ENCODE data around the gene ARID5A. TPM values are rescaled to one million over a fixed set of nuclear protein-coding genes. Genes with fewer than 3 reads are reported as not detected.

ARID5A gene
- total and polyA plus RNA-seq, 2 experiments from 2014 or later = 5.5 to 7.7 TPM

GRCh38 chr2:96523659-96524481 is 12.7 kb upstream of the ARID5A start:
- no peak for DNase-seq (ENCODE audit: low spot score)
- Histone ChIP-seq H2AFZ (0 out of 2 replicates have a peak overlapping the region, but pooled peaks have one; percentile 56), H3K27me3 (ENCODE audit: insufficient read depth) (peaks cover 19% of the 10 kb centered on the region), H3K27ac (ENCODE audit: low read depth) (no peak overlapping the region), H3K4me2 (no peak overlapping the region), H3K9me2 (ENCODE audit: insufficient read depth) (no peaks in the 10 kb centered on the region), H3K4me3 (no peak overlapping the region), H4K20me1 (replicated peaks; ENCODE audit: insufficient read depth) (no peaks in the 10 kb centered on the region), H3K4me1 (ENCODE audit: insufficient read depth) (peaks cover 12% of the 10 kb centered on the region), H3F3A (replicated peaks; ENCODE audit: low read depth) (no peaks in the 10 kb centered on the region), H3K36me3 (ENCODE audit: insufficient read depth) (no peaks in the 10 kb centered on the region), H3K79me2 (replicated peaks; ENCODE audit: insufficient read depth) (no peaks in the 10 kb centered on the region)
- H3K27ac Mint-ChIP-seq = no peak overlapping the region
- H3K27me3 Mint-ChIP-seq (ENCODE audit: insufficient read depth, low read depth, poor library complexity) = peaks cover 23% of the 10 kb centered on the region
- no peak overlapping the region for H3K4me3 Mint-ChIP-seq
- peaks cover 16% of the 10 kb centered on the region for H3K4me1 Mint-ChIP-seq
- no peak for ATAC-seq
- H3K36me3 Mint-ChIP-seq (ENCODE audit: low read depth) = no peaks in the 10 kb centered on the region
- no peaks in the 10 kb centered on the region for H3K9me3 Mint-ChIP-seq
- TF ChIP-seq ETS1 (IDR thresholded peaks at IDR 0.05) = no peak
- no peak for TF ChIP-seq ZNF114 (CRISPR knock-in tag; IDR thresholded peaks at IDR 0.05)
- no peak for TF ChIP-seq CREB1 (CRISPR knock-in tag; IDR thresholded peaks at IDR 0.05; ENCODE audit: low read depth)
- no peak for TF ChIP-seq ZNF331 (CRISPR knock-in tag; IDR thresholded peaks at IDR 0.05; ENCODE audit: low read depth)
- no peak for TF ChIP-seq JUNB (IDR thresholded peaks at IDR 0.05; ENCODE audit: unreplicated experiment)
- TF ChIP-seq STAT1 (IDR thresholded peaks at IDR 0.05; ENCODE audit: unreplicated experiment) = no peak
- no peak for TF ChIP-seq REST (IDR thresholded peaks at IDR 0.05; ENCODE audit: unreplicated experiment)
- no peak for TF ChIP-seq ZNF462 (CRISPR knock-in tag; IDR thresholded peaks at IDR 0.05)
